GM19324 (cell line): ENCODE measurements around the gene HIGD1C.
"Not testable (repeated sequence)": the region's sequence is repeated elsewhere in the genome, so short reads cannot be mapped to it uniquely, and the experiment has no call there.

Experiments used
- ATAC-seq: cut with Tn5 transposase; IDR thresholded peaks from one replicate; pipeline ENCODE4 v1.9.1; 2021; ENCODE audit warnings: mild to moderate bottlenecking, moderate library complexity; ENCODE audit not compliant: unreplicated experiment, low FRiP score

Gene HIGD1C

DNA sequence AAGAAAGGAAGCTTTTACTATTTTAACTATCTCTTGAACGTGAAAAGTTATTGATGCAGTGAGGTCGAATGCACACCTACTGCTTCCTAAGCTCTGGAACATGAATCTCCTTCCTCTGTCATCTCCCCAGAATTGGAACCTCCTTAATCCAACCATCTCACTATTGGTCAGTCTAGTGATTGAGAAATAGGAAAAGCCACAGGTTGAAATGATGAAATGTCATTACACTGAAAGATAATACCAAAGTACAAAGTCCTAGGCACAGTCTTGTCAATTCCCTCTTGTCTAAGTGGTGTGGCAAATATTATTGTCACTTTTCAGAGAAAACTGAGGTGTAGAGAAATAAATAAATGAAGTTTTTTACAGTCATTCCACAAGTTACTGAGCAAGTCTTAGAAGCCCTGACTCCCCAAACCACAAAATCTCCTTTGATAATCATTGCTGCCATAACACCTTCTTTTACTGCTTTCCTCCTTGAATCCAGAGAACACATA, 19.5 kb upstream of the HIGD1C start:
- no peak for ATAC-seq

DNA sequence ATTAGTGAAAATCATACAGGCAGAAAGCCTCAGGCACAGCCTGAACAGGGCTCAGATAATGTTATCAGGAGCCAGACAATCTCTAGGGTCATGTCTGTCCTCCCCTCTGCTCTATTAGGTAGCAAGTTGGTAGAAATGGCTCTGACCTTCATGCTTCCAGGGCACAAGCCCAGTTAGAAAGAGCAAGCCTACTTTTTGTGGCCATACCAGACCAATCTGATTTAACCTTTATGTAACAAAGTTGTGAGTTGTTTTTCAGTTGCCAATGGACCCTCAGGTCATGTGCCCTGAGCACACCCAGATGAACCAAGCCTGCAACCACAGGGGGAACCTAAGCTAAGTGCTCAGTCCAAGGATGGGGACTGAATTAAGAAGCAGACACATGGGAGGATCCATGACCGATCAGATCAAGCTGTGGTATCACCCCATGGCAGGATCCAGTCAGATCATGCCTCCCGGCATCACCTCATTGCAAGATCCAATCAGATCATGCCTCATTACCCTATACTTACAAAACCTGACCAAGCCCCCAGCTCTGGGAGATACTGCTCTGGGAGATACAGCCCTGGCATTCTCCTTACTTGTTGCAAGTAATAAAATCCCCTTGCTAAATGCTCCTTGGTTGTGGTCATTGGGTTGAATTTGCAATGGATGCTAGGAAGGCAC, 18.8 kb upstream of the HIGD1C start:
- no peak for ATAC-seq

DNA sequence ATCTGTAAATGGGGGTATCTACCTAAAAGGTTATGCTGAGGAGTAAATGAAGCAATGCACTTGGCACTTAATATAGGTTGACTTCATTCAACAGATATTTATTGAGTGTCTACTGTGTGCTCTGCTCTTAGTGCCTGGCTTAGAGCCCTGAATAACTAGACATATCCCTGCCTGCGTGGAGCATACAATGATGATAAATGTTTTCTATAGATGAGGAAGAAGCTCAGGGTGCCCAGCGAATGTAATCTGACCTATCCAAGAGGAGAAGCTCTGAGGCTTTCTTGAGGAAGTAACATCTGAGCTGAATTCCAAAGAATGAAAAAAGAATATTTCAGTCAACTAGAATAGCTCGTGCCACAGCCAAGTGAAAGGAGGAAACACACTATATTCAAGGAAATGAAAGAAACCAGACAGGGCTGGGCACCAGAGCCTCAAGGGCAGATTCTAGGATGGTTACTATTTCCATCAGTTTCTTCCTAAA, 17.9 kb upstream of the HIGD1C start:
- ATAC-seq = no peak

DNA sequence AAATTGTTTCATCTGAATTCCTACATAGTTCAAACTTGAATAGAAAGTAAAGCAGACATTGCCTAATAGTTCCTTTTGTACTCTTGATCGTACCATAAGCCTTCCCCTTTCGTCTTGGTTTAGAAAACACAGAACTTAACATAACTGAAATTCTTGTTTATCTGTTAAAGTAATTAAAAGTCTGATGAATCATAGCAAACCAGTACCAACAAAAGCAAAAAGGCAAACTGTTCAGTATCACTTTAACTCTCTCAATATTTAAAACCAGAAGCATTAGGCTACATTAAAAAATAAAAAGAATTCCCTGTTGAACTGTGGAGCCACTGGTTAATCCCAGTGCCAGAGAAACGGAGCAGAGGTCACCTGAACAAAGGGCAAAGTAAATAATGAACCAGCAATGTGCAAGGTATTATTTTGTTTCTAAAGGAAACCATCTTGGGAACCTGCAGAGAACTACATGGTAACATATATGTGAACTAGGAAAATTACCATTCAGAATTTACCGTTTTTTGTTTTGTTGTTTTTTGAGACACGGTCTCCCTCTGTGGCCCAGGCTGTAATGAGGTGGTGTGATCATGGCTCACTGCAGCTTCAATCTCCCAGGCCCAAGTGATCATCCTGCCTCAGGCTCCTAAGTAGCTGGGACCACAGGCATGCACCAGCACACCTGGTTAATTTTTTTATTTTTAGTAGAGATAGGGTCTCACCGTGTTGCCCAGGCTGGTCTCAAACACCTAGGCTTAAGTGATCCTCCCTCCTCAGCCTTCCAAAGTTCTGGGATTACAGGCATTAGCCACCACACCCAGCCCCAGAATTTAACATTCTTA, 17.1 kb upstream of the HIGD1C start:
- ATAC-seq = no peak

DNA sequence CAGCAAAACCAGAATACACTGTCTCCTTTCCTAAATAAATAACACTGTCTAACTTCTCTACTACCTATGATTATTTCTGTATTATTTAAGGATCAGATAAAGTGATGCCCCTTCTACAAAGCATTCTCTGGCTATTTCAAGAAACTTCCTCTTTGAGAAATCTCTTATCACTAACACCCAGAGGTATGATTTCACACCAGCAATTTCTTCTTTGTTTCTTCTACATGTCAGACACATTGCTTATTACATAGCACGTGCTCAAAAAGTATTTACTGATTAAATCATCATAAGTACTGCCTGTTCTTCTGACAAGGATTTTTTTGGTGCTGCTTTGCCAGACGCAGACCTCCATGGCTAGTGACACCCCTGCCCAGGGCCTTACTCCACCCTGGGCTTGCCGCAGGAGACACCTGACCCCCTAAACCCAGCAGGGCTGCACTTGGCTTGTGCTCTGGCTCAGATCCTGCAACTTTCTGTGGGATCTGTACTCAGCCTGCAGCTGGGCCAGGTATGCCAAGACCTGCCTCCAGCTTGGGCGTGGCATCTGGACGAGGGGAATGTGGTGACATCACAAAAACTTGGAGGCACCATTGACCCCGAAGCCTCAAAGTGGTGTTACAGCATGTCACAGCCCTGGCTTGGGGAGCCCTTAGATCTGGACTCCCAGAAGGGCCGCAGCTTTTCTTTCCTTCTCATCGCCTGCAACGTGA, 15.4 kb upstream of the HIGD1C start:
- ATAC-seq = no peak

DNA sequence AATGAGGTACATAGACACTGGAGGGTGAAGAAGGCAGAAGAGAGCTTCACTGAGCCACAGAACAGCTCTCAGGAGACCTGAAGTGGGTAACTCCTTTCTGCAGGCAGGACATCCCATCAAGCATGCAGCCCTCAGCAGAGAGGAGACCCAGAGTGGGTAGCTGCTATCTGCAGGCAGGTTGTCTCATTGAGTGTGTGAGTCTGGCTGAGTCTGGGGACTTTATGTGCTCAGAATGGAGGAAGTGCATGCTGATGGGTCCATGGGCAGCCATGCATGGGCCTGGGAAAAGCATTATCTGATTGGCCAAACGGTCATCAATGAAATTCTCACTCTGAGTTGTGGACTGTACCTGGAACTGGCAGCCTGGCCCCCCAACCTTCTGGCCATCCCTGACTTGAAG, 14.7 kb upstream of the HIGD1C start:
- no peak for ATAC-seq

DNA sequence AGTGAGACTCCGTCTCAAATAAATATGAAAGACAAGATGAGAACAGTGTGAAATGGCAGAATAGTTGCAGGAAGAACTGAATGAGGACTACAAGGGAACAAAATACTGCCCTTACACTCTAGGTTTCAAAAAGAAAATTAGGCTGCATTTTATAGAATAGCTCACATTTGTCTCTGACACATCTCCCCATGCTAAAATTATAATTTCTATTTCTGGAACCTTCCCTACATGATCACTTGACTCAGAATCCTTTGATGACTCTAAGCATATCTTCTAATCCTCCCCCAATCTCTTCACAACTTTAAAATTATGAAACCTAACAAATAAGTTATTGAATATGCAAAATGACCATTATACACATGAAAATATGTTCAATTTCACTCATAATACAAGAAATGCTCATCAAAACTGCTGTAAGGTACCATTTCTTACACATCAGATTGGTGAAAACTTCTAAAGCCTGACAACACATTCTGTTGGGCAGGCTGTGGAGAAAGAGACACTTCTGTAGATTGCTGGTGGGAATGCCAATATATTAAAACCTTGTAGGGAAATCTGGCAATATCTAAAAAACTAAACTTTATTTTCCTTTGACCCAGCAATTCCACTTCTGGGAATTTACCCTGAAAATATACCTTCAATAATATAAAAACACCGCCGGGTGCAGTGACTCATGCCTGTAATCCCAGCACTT, 4.3 kb upstream of the HIGD1C start:
- no peak for ATAC-seq

DNA sequence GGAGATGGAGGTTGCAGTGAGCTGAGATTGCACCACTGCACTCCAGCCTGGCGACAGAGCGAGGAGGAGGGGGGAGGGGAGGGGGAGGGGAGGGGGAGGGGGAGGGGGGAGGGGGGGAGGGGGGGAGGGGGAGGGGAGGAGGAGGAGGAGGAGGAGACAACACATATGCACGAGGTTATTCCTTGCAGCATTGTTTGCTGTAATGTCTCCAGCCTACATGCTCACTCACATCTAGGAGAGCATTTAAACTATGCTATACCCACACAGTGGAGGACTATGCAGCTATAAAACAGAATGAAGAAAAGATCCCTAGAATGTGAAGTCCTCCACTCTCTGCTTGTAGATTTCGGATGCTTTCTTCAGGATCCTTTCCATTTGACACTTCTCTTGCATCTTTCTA, 3.5 kb upstream of the HIGD1C start:
- ATAC-seq = no peak

DNA sequence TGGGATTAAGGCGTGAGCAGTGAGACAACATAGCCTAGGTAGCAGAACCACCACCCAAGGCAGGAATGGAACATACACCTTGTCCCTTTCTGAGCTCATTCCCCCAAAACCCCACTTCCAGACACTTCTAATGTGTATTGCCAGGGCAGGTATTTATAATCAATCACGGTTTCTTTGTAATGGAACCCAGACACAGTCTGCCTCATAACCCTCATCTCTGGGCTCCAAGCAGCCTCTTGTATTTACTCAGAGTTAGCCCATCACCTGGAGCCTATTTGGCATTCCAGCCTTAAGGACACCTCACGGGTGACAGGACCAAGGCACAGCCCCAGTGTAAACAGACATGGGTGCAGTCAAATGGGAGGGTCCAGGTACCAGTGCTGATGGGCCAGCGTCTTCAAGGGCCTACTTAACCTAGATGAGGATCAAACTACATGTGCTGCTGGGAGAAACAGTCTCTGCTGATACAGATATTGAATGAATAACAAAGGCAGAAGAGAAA, 2.5 kb upstream of the HIGD1C start:
- ATAC-seq = no peak

DNA sequence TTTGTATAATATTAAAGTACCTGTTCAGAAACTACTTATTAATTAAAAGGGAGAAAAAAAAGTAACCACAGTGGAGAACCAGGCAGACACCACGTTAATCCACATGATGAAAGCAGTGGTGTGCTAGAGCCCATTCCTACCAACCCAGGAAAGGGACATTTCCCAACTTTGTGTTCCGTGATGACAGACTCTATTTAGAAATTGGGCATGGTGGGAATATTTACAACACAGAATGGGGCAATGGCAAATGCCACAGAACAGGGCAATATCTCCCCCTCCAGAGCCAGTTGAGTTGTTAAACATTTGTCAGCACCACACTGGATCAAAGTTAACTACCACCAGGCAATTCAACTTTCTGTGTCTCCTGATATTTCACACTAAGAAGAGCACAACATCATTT, 1.2 kb upstream of the HIGD1C start:
- no peak for ATAC-seq

DNA sequence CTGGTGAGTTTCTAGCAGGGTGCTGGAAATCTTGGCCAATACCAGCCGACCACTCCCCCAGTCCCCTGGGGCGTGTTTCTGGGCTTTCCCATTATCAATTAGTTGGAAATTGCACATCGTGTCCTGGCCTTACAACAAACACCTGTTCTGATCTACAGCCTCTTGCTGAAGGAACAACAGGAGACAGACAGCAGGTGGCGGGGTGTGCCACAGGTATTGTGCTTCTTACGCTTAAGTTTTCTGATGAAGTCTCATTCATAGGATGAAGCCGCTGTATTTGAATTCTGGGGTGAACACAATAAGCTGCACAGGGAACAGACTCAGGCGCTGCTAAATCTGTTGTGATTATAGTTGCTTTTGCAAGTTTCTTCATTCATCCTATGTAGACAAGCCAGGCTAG, 703 bp downstream of the HIGD1C start:
- ATAC-seq = no peak

DNA sequence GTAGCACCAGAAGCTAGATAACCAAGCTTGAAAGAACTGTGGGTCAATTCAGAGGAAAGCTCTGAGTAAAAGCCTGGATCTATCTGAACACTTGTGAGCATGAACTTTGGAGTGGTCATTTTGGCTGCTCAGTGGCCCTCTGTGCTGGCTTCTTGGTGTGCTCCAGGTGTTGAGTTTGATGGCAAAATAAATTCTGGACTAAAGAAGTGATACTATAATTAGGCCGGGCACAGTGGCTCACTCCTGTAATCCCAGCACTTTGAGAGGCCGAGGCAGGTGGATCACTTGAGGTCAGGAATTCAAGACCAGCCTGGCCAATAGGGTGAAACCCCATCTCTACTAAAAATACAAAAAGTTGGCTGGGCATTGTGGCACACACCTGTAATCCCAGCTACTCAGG, 2.4 kb downstream of the HIGD1C start:
- not testable (repeated sequence) for ATAC-seq

DNA sequence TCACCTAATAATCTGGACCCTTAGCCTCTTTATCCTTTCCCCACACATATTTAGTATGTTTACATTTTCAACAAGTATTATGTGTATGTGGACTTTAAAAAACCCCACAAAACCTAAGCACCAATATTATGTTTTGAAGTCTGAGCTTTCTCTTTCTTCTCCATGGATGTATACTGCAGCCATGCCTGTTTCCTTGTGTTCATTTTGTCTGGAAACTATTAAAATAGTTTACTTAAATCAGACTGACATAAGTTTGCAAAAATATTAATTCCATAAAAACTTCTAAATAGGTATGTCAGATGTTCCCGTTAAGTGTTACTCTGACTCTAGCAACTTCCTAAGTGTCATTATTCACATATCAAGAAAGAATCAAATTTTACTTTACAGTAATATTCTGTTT, 2.9 kb downstream of the HIGD1C start:
- no peak for ATAC-seq

DNA sequence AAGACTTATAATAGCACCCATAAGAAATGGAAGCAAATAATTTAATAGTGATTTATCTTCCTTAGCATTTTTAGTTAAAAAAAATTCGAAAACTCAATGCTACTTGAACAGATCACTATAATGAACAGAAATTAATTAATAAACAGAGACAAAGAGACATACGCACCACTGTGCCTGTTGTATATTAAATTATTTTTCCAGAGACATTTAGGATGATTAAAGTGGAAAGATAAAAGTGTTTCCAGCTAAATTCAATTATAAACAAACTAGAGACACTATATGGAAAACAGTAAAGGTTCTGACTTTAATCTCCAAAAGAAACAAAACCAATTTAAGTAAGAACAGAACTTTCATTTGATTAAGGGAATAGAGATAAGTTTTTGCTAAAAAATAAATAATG, 3.4 kb downstream of the HIGD1C start:
- ATAC-seq = no peak

DNA sequence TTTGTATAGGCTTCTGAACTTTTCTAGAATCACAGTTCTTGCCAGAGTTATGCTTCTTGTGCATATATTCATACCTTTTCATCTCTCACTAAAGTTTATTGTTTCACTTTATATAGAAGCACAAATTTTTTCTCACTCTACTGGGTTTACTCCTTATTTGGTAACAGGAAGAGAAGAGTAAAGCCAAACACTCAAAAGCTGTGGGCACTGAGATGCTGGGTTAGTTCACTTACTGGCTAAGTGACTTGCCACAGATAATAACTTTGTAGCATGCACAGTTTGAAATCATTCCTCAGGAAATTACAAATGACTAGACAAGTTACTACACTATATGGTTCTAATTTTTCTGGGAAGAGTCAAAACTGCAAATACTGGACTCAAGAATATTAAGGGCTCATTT, 7.8 kb downstream of the HIGD1C start:
- ATAC-seq = no peak

DNA sequence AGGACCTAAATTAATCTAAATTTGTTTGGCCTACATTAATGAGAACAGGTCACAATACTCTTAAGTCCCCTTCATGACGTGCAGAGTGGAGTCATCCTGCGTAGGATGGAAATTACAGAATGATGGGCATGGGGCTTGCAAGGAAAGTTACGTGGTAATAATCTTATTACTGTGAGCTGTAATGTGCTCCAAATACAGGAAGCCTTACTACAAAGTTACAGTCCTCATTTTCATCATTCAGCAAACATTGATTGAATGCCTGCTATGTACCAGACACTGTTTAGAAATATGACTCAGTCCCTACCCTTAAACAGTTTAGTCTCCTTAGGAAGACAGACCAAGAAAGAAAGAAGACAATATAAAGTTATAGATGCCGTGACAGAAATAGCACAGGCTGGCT, 9.4 kb downstream of the HIGD1C start:
- no peak for ATAC-seq

DNA sequence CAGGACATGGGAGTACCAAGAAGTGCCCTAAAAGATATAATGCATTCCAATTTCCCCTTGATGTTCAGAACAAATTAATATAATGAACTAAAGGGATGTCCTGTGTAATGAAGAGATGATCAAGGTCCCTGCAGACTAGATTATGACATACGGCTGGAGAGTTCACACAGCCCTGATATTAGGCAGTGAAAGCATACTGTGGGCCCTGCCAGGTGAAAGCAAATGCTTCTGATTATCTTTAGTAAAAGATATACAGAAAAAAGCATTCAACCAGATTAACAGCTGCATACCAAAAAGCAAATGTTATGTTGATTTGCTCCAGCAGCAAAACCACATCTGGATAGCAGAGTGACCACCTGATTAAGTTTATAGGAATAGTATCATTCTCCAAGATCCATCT, 12.1 kb downstream of the HIGD1C start:
- no peak for ATAC-seq

DNA sequence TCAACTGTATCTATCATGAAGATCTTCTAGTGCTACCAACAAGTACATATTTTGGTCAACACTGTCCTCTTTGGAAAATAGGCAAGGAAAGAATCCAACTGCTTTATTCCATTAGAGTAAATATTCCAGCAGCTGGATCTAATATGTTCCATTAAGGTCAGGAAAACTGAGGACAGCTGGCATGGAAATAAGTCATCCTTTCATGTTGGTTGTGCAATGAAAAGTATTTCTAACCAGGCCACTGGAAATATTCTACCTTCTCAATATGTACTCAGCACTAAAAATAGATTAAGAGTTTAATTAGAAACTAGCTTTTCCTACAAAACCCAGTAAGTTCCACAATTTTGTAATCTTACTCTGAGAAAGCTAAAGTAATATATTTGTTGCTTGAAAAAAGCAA, 19.6 kb downstream of the HIGD1C start:
- ATAC-seq = no peak

DNA sequence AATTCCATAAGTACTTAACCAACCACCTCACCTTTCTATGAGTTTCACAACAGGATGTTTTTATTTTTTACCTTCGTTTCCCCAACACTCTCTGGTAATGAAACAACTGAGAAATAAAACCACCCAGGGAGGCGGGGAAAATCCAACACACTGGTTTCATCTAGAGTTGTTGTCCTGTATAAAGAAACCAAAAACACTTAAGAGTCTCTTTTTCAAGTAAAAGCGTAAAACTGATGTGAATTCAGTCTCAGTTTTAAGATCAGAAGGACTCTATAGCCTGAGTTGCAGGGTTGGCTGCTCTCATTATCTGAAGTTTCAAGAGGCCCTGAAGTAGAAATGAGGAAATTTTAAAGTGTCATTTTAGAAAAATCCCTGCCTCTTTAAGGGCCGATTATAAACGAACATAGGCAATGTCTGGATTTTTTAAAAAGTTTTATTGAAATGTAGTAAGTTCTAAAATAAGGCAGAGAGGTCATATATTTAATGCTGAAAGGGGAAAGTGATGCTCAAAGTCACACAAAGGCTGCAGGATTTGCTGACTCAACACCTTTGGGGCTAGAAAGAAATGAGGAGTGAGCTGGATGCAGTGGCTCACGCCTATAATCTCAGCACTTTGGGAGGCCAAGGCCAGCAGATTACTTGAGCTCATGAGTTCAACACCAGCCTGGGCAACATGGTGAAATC, 27.2 kb downstream of the HIGD1C start:
- ATAC-seq = peak; percentile 60

DNA sequence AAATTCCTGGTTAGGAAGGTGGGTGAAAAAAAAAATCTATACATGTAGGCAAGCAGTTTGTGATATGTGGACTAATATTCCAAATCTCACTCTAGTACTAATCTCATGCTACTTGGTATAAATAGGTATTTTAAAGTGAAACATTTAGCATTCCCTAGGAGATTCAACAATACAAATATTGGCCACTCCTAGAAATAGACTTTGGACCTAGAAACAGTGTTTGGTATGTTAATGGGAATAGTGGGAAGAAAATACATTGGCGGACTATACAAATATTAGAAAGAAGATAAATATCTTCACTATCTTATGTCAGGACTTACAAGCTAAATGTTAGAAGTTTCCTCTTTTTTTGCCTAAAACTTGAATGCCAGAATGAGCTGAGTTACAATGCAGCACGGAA, 28.2 kb downstream of the HIGD1C start:
- ATAC-seq = no peak
